Cerebellar cortex (tissue), 1 donor: Measurements from ENCODE around the gene PEA15.

Experiments used
- DNase-seq: peaks from one replicate; pipeline ENCODE4 v3.0.0-alpha.2; 2015; ENCODE audit warnings: low spot score

The PEA15 gene

DNA sequence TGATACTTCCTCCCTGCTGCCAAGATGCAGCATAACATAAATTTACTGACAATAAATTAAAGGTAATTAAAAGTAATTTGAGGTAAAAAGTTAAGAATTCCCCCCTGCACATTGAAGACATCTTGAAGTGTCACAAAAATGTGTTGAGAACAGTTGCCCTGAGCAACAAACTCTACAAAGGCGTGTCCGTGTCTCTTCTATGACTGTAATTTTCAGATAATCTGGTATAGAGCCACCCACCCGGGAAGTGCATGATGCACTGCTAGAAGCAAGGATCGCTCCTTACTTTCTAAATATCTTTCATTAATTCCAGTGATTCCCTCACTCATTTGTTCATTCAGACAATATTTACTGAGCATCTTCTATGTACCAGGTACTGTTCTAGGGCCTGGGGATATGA, 25.8 kb upstream of the PEA15 start:
- no peak for DNase-seq

- peak; percentile 20 for DNase-seq
These were observed 18.9 kb upstream of the PEA15 start for GRCh38 chr1:160186246-160186645.

DNA sequence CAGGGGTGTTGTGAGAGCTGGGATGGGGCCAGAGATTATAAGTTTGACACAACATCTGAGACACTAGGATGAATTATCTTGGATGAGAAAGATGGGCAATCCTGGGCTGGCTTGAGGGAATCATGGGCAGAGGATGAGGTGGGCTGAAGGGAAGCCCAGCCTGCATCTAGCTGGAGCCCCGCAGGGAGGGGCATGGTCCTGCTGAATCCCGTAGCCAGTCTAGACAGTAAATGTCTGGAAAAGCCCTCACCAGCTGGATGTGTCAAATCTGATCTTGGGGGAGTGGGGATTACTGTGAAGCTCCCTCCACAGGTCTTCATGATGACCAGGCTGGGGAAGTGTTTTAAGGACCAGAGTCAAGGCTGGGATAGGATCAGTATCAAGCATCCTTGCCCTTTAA, 18.5 kb upstream of the PEA15 start:
- DNase-seq = no peak

DNA sequence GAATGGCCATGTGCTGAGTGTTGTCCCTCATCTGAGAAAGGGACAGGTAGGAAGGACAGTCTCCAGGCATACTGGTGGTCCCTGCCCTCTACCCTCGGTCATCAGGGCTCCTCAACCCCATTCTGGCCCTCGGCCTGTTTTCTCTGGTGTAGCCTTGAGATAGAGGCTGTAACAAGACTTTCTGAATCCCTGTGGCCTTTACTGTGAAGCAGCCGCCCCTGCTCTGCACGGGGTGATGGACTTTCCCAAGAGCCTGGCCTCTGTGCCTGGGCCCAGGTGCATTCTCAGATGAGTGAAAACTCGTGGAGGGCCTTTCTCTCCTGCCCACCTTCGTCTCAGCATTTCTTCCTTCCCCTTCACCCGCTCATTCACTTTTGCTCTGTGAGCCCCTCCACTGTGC, 17.8 kb upstream of the PEA15 start:
- DNase-seq = no peak

DNA sequence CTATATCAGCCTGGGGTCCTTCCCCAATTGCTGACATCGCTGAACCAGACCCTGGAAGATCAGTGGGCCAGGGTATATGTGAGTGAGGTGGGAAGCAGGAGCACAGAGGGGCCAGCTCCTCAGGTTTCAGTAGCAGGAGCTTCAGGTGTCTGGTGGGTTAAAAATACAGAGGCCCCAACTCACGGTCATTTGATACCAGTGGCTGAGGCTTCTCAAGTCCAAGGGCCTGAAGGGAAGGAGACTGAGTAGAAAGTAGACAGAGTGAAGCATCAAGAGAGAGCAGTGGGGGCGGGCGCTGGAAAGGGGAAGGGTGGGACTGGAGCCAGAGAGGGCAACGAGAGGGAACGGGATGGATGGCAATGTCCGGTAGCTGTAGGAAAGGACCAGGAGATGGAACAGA, 16.8 kb upstream of the PEA15 start:
- no peak for DNase-seq

DNA sequence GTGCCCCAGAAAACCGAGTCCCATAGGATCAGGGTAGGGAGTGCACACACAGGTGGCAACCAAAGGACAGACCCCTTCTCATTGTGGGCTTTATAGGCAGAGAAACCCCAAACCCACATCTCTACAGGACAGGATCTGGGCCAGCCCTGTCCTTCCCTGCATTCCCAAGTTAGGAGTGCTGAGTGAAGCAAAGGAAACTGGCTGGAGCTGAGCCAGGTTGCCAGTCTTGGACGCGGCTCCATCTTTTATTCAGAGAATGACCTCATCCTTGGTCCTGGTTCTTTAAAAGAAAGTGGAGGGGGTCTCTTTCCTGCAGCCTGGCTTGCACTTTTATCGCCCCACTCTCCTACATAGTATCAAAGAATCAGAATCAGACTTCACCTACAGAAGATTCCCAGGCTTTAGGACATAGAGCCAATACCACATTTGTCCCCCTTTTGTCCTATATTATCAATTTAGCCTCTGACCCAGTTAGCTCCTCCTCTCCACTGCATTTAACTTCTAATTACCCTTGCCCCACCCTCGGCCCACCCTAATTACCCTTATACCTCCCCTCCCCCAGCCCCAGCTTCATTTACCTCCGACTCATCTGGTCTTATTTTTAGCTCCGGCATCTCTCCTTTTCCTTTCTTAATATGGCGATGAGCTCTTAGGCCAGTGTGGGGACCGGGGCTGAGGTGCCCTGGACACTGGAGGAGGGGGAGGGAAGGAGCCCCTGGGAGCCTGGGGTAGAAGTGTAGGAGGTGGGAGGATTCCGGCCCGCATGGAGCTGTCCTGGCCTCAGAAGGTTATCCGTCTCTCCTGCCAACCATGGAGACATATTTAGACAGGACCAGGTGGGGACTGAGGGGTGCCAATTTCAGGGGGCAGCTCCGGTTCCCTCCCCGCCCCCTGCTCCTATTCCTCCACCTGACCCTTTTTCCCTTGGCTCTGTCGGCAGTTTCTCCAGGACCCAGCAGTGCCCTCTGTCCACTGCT, 15.2 kb upstream of the PEA15 start, which contains the start of gene CASQ1:
CASQ1 (plus strand) TSS at position 927 of the 977 bp plus-strand sequence. CDS start 177 bp downstream, outside the sequence.
- peak; percentile 73 for DNase-seq

DNA sequence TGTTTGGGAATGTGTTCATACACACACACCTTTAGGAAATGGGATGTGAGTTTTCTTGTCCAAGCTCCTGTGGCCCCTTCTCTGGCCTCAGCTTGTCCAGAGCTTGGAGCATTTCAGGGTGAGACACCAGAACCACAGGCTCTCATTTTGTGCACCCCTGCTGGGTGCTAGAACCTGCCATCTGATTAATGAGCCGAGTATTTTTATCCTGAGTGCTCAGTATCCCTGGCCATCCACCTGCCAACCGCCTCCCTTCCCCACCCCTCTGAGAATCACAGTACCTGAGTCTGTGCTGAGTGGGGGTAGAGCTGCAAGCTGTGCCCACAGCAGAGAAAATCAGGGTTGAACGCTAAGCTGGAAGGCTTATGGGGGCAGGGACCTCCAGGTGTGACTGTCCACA, 13.4 kb upstream of the PEA15 start:
- peak; percentile 87 for DNase-seq

DNA sequence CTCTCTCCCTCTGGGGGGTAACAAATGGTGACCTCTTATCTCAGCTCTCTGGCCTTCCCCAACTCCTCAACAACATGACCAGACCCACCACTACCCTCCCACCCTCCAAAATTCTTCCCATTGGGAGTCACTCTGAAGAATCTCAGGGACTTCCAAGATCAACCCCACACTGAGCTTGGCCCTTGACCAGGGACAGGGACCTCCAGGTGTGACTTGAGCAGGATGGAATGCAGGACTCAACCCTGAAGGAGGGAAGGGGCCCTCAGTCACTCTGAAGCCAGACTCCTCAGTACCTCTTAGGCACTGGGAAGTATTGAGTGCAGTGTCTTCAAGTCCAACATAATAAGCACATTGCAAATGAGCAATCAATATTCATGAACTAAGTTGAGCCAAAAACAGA, 12.9 kb upstream of the PEA15 start:
- no peak for DNase-seq

- DNase-seq = peak; percentile 96
These were observed 11.9 kb upstream of the PEA15 start for GRCh38 chr1:160193091-160193819.

GRCh38 chr1:160193832-160194736, 11.1 kb upstream of the PEA15 start:
- DNase-seq = no peak

- no peak for DNase-seq
These were observed 10.5 kb upstream of the PEA15 start for GRCh38 chr1:160194737-160195059.

DNA sequence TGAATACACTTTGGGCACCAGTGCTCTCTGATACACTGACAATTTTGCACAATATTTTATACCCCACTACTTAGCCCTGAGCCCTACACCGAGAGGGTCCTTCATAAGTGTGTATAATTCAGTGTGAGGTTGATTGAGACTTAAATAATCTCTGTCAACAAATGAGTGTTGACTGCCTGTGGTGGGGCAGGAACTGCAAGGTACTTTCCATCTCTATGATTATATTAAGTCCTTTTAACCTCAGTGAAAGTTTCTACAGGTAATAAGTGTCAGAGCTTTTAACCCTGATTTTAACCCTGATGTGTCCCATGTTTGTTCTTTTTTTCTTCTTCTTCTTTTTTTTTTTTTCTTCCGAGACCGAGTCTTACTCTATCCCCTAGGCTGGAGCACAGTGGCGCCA, 9.0 kb upstream of the PEA15 start:
- DNase-seq = no peak

GRCh38 chr1:160197231-160197630, 8.0 kb upstream of the PEA15 start:
- DNase-seq = no peak

DNA sequence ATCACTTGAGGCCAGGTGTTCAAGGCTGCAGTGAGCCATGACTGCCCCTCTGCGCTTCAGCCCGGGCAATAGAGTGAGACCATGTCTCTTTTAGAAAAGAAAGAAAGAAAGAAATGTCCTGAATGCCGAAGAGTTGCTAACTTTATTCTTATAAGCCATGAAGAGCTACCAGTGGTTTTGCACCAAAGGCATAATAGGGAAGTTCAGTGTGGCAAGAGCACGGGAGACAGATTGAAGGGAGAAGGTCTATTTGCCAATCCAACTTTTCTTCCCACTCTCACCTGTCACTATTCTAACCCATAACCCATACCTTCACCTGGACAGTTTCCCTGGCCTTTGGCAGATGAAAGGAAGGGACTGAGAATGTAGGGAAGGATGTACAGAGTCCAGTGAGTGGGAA, 4.4 kb upstream of the PEA15 start:
- DNase-seq = no peak

DNA sequence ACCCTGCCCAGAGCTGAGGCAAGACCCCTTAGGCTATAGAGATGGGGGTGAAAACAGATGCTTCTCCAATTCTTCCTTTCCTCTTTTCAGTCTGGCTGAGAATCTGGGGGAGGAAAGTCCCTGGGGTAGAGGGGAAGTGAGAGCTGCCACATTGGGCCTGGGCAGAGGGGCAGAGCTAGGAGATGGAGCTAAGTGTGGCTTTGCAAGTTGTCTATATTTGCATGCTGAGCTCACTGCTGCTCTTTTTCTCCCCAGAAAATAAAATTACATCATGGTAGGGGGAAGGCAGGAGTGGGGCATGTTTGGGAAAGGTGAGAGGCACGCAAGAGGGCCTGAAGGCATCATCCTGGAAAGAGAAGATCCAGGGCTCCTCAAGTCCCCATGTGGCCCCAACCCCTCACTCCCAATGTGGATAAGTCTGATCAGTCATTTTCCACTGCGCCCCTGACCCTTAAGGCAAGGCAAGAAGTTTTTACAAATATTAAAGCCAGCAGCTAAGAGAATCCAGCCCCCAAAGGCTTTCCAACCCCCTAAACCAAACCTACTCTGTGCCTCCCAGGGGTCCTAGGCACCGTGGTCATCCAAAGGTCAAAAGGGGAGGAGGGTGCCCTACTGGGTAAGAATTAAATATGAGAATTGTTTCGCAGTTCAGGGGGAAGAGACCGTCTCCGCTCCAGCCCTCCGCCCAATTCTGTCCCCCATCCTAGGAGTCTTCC, 500 bp upstream of the PEA15 start:
- no peak for DNase-seq

- DNase-seq = no peak
These were observed 829 bp downstream of the PEA15 start for GRCh38 chr1:160206036-160206389.

DNA sequence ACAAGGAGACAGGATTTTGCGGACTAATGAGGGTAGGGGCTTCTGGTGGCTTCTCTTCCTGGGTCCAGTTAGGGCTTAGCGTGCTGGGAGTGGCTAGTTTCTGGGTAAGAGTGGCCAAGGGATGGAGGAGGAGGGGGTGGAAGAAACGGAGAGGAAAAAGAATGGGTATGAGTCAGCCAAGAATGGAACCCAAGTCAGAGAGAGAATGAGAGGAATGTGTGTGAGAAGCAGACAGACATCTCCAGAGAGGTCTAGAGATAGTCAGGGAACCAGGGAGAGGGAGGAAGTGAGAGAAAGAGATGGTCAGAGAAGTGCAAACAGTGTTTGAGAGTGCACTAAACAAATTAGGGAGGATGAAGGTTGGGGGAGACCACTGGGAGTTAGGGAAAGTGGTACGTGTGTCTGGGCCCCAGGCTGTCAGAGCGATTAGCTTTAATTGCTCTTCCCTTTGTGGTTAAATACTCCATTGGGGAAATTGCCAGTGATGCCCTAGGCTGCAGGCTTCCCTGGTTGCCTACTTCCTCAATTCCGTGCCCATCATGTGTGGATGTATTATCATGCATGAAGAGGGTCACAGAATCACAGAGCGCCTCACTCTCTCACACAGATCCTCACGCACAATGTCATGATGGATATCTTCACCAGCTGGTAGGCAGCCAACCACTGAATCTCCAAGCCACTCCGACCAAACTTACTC, 1.4 kb downstream of the PEA15 start:
- DNase-seq = peak; percentile 52

DNA sequence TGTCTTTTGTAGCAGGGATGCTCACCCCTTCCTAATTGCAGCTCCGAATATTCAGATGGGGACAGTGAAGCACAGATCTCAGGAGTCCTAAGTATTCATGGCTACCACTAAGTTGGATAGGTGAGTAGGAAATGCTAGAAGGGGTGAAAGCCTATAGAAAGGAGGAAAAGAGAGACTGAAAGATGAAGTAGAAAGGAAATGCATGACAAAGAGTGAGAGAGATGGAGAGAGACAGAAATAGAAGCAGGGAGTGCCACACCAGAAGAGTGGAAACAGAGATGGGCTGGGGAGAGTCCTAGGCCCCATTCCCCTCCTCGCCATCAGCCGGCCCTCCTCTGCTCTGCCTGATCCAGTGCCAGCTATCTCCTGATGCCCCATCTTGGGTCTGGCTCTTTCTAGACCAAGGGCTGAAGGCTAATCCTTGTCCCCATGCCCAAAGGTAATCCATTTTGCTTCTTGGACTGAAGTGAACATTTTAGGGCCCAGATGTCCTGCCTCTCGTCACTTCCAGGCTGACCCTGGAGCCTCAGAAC, 2.0 kb downstream of the PEA15 start:
- DNase-seq = no peak

DNA sequence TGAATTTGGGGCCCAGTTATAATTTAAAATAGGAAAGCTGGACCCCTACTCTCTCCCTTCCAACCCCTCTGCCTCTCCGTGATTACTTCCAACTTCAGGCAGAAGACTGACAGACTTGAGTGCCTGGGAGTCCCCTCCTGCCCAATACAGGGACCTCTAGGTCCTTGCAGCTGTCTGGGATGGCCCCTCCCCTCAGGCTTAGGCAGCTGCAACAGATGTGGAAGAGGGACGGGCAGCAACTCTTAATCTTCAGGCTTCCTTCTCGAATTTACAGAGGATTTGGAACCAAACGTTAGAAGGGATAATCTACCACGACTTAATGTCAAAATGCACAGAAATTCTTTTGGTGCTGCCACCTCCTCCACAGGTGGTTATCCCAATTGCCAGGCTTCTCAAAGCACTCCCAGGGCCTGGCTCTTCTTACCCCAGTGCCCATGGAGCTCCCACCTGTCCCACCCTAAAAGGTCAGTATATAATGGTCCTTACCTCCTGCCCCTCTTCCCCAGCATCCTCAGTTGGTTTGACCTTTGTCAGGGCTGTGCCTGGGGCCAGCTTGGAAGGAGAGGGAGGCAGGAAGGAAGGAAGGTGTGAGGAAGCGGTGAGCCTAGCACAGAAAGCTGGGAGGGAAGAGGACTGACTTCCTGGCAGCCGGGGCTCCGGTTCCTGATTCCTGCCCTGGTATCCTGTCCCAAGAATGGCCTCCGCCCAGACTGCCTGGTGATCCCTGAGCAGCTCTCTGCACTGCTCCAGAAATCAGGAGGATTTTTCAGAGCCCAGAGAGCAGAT, 2.8 kb downstream of the PEA15 start:
- DNase-seq = no peak
